Measurements from ENCODE around the gene CLDN4.

The CLDN4 gene

GRCh38 chr7:73879977-73880681 lies 49.3 kb downstream of the CLDN4 start:
- no peak overlapping the region for H3K27ac ChIP-seq (ENCODE audit: low read depth, low read length, severe bottlenecking)
- peaks cover 10% of the 10 kb centered on the region for H3K4me1 ChIP-seq (ENCODE audit: control insufficient read depth, insufficient read depth, low read length, poor library complexity, severe bottlenecking)
- WGBS, 2 experiments (ENCODE audit: insufficient coverage in 2 of 2): 76 to 84% methylated on average over 5 to 14 of the region's 18 CpGs
- no peak overlapping the region for H3K4me3 ChIP-seq (ENCODE audit: extremely low read depth, insufficient read depth, low read length, poor library complexity, severe bottlenecking)
- H3K9me3 ChIP-seq (ENCODE audit: control insufficient read depth, low read length): no peaks in the 10 kb centered on the region
- H3K36me3 ChIP-seq (ENCODE audit: control insufficient read depth, insufficient read depth, low read length): no peaks in the 10 kb centered on the region

GRCh38 chr7:73880755-73881328 lies 50.0 kb downstream of the CLDN4 start:
- Histone ChIP-seq H3K36me3 (ENCODE audit: control insufficient read depth, insufficient read depth, low read length) (no peaks in the 10 kb centered on the region), H3K27ac (ENCODE audit: low read depth, low read length, severe bottlenecking) (no peak overlapping the region), H3K9me3 (ENCODE audit: control insufficient read depth, low read length) (no peaks in the 10 kb centered on the region), H3K4me3 (ENCODE audit: extremely low read depth, insufficient read depth, low read length, poor library complexity, severe bottlenecking) (no peak overlapping the region), H3K4me1 (ENCODE audit: control insufficient read depth, insufficient read depth, low read length, poor library complexity, severe bottlenecking) (peaks cover 10% of the 10 kb centered on the region)
- WGBS, 2 experiments (ENCODE audit: insufficient coverage in 2 of 2): 94 to 96% methylated on average over 6 to 10 of the region's 13 CpGs

GRCh38 chr7:73881352-73882046 lies 50.7 kb downstream of the CLDN4 start:
- Histone ChIP-seq H3K4me1 (ENCODE audit: control insufficient read depth, insufficient read depth, low read length, poor library complexity, severe bottlenecking) (peaks cover 14% of the 10 kb centered on the region), H3K36me3 (ENCODE audit: control insufficient read depth, insufficient read depth, low read length) (no peaks in the 10 kb centered on the region), H3K27ac (ENCODE audit: low read depth, low read length, severe bottlenecking) (no peak overlapping the region), H3K9me3 (ENCODE audit: control insufficient read depth, low read length) (no peaks in the 10 kb centered on the region), H3K4me3 (ENCODE audit: extremely low read depth, insufficient read depth, low read length, poor library complexity, severe bottlenecking) (no peak overlapping the region)
- WGBS, 2 experiments (ENCODE audit: insufficient coverage in 2 of 2): 69 to 100% methylated on average over 1 to 3 of the region's 5 CpGs

- Histone ChIP-seq H3K4me3 (ENCODE audit: extremely low read depth, insufficient read depth, low read length, poor library complexity, severe bottlenecking) (no peak overlapping the region), H3K9me3 (ENCODE audit: control insufficient read depth, low read length) (no peaks in the 10 kb centered on the region), H3K36me3 (ENCODE audit: control insufficient read depth, insufficient read depth, low read length) (no peaks in the 10 kb centered on the region), H3K27ac (ENCODE audit: low read depth, low read length, severe bottlenecking) (no peak overlapping the region), H3K4me1 (ENCODE audit: control insufficient read depth, insufficient read depth, low read length, poor library complexity, severe bottlenecking) (peaks cover 19% of the 10 kb centered on the region)
- 60 to 100% methylated on average over 1 of the region's 3 CpGs for WGBS, 2 experiments (ENCODE audit: insufficient coverage in 2 of 2)
Measured at GRCh38 chr7:73882047-73882402, 51.2 kb downstream of the CLDN4 start.

Measured in mesodermal cell (in vitro differentiated cells).